Activated CD8-positive, alpha-beta memory T cell treated with anti-CD3 and anti-CD28 coated beads, Interleukin-2, amount 50 U/mL, for 1 hour (primary cell): Measurements from ENCODE around the gene KLK2.
"Not testable (repeated sequence)": the region's sequence is repeated elsewhere in the genome, so short reads cannot be mapped to it uniquely, and the experiment has no call there.

Experiments
- DNase-seq: peaks from one replicate; pipeline ENCODE4 v3.0.0-alpha.2; 2020; ENCODE audit errors: extremely low read depth

KLK2 gene

GRCh38 chr19:50894478-50895356, 21.5 kb downstream of the KLK2 start:
- DNase-seq = no peak

DNA sequence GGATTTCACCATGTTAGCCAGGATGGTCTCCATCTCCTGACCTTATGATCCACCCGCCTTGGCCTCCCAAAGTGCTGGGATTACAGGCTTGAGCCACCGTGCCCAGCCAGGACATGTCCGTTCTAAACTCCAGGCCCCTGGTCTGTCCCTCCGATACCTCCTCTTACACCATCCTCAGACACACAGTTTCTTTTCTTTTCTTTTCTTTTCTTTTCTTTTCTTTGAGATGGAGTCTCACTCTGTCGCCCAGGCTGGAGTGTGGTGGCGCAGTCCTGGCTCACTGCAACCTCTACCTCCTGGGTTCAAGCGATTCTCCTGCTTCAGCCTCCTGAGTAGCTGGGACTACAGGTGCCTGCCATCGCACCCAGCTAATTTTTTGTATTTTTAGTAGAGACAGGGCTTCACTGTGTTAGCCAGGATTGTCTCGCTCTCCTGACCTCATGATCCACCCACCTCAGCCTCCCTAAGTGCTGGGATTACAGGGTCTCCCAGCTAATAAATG, 22.9 kb downstream of the KLK2 start:
- DNase-seq = not testable (repeated sequence)

DNA sequence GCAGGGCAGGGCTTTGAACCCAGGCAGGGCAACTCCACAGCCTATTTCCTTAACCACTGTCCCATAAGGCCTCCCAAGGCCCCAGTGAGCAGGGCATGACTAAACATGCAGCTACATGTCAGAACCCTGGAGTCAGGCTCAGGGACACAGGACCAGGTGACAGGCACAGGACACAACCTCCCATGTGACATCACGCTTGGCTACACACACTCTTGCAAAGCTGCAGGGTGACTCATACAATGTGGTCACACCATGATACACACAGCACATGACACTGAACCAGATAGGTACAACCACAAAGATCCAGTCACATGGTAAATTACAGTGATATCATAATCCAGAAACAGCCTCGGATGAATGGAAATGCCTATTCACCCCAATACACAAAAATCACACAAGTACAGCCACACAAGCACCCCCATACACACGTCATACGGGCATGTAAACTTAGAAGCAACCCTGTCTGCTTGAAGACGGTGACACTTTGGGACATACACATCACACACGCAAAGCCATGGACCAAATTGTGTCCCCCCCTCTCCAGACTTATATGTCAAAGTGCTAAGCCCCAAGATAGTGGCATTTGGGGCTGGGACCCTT, 23.5 kb downstream of the KLK2 start:
- DNase-seq = no peak

DNA sequence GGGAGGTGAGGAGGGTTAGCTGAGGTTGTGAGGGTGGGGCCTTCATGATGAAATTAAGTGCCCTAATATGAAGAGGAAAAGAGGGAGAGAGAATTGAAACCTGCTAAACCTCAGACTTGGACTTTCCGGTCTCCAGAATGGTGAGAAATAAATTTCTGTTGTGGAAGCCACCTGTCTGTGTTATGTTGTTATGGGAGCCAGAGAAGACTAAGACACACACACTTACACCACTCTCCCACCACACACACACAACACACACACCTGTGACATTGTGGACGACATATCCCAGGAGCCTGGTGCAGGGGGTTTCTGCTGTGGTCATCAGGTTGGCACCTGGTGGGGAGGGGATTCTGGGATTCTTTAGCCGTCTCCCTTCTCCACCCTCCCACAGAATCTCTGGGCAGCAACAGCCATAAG, 24.0 kb downstream of the KLK2 start:
- DNase-seq = no peak

DNA sequence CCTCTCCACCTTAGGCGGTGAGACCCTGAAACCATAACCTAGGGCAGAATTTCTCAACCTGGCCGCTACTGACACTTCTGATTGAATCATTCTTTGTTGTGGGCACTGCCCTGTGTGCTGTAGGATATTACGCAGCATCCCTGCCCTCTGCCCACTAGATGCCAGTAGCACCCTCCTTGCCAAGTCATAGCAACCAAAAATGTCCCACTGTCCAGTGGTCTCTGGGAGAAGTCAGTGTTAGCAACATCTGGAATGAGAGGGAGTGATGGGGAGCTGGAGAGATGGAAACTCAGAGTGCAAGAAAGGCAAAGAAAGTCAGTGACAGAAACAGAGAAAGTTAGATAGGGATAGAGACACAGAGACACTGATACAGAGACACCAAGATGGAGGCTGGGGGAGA, 24.4 kb downstream of the KLK2 start:
- no peak for DNase-seq

GRCh38 chr19:50898018-50898417, 24.8 kb downstream of the KLK2 start:
- DNase-seq = no peak

DNA sequence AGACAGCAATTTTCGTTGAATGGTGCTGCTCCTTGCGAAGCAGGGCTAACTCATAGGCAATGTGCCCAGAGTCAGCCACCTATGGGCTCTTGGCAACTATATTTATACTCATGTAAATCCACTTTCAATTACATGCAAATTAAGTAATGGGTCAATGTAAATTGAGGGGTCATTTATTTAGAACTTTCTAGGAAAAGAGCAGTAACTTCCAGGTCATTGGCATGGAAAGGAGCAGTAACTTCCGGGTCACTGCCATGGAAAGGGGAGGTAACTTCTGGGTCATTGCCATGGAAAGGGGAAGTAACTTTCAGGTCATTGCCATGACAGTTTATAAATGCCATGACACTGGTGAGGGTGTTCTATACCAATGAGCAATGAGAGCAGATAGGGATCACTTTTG, 26.3 kb downstream of the KLK2 start:
- no peak for DNase-seq

DNA sequence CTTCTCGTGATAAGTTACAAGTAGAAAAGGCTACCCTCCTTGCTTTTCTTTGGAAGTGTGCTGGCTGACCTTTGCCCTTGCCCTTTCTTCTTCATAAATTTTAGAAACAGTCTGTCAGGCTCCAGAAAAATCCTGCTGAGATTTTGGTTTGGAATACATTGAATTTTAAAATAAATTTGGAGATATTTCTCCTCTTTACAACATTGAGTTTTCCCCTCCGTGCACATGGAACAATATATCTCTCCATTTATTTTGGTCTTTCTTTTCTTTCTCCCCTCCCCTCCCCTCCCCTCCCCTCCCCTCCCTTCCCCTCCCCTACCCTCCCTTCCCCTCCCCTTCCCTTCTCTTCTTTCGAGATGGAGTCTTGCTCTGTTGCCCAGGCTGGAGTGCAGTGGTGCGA, 29.4 kb downstream of the KLK2 start:
- no peak for DNase-seq

- no peak for DNase-seq
Measured at GRCh38 chr19:50906217-50906616, 33.0 kb downstream of the KLK2 start.

GRCh38 chr19:50908336-50908735, 35.1 kb downstream of the KLK2 start:
- no peak for DNase-seq

GRCh38 chr19:50909240-50910070, 36.2 kb downstream of the KLK2 start:
- DNase-seq = no peak

- DNase-seq = no peak
Measured at GRCh38 chr19:50910722-50911121, 37.5 kb downstream of the KLK2 start.

DNA sequence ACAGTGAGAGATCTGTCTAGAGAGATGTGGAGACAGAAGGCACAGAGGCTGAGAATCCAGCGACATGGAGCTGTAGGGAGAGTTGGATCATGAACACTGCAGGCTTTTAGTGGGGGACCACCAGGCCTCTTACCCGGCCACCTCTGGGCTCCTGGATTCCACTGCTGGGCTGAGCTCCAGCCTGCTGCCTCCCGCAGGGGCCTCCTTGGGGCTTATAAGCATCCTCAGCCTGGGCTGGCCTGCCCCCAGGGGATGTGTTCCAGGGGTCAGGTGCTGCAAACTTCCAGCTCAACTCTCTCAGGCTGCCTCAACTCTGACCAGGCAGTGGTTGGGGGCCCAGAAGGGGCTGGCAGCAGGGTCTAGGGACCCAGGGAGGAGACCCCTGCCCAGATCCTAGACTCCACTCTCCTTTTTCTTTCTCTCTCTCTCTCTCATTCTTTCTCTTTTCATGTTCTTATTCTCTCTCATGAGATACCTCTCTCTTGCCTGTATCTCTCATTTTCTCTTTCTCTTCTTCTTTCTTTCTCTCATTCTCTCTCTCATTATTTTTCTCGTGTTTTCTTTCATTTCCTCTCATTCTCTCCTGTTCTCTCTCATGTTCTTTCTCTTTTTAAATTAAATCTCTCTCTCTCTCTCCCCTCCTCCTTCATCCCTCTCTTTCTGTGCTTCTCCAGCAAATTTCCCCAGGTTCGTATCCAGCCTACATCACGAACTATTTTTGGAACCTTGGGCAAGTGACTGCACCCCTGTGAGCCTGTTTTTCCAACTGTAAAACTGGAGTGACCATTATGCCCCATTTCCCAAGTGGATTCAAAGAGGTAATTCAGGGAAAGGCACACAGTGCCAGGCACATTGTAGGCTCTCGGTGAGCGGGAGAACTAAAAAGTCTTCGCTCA, 38.2 kb downstream of the KLK2 start, which contains the start of gene KLK4:
TSS of gene KLK4 (minus strand) at position 190 of the 896 bp plus-strand sequence. CDS start 657 bp downstream, outside the sequence.
- no peak for DNase-seq

GRCh38 chr19:50912102-50912599, 38.9 kb downstream of the KLK2 start:
- no peak for DNase-seq

- DNase-seq = no peak
Measured at GRCh38 chr19:50912727-50913716, 39.8 kb downstream of the KLK2 start.

DNA sequence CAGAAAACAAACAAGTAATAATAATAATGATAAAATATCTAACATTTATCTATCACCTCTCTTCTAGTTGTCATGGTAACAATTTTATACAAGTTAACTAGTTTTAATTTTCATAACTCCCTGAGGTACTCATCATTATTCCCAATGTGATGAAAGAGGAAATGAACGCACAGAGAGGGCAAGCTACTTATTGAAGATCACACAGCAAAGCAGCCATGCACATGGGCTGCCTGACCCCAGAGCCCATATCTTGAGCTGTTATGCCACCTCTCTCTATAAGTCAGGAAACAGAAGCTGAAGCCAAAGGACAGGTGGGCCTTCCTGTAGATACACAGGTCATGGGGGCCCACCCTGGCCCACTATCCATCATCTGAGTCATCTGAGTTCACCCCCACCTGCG, 42.8 kb downstream of the KLK2 start:
- no peak for DNase-seq

DNA sequence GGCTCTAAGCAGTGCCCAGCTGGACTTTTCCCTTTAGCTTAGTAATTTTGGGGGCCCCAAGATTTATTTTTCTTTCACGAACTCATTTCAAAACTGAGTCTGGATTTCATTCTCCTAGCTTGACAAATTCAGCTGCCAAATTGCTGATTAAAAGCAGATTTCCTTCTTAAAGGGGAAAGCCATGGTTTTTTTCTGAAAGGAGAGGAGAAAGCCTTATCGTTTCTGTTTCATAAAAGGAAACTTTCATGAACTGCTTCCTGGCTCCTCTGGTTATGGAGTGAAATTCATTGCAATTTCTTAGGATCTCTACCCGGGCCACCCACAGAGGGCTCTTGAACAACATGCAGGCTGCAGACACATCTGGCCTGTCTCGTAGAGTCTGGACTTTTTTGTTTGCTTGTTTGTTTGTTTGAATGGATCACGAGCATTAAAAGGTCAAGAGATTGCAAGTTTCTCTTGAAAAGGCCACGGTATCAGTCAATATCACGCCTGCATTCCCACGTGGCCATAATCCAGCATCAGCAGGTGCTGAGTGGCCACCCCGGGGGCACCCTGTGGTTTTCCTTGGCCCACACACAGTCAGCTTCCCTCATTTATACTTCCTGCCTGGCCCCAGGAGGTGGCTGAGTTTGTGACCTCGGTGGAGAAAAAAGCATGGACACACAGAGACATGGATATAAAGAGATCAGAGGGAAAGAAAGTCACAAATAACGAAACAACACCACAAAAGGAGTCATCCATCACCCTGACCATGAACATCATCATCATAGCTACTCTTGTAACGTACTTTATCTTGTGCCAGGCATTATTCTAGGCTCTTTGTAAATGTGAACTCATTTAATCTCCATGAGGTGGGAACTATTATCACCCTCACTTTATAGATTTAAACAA, 48.4 kb downstream of the KLK2 start:
- DNase-seq = no peak

DNA sequence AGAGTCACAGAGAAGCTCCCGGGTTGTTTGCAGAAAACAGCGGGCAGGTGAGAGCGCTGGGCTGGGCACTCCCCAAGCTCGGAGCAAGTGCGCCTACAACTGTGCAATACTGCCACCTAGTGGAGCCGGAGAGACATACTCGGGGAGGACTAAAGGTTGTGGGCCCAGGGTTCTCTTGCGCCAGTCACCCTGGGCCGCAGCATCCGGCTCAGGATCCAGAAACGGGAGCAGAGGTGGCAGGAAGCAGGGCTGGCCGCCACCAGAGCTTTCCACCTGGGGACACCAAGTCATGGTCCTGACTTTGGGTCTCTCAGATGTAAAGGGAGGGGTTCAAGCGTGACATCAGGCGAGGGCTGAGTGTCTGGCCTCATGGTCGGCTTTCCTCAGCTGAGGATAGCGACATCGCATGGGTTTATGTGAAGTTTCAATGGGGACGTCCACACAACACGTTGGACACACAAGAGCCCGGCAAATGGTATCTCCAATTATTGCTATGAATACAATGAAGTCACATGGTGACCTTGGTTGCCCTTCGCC, 49.1 kb downstream of the KLK2 start:
- DNase-seq = peak; percentile 41
